Cardiac septum (tissue), 1 donor: ENCODE results near the gene NOCT. TPM values are rescaled to one million over a fixed set of nuclear protein-coding genes. Genes with fewer than 3 reads are reported as not detected.

Experiments used
- DNase-seq: peaks from one replicate; pipeline ENCODE4 v3.0.0-alpha.2; 2020; ENCODE audit warnings: low spot score
- intact Hi-C: fragments of 100-400 bp; cut with DNase I; formaldehyde crosslinking; loops from one replicate; pipeline ENCODE4 v1.14.0; 2022
- total RNA-seq: library from RNA; stranded (reverse); fragmentation: NEBNext Ultra II Directional; extraction: Animal tissue kit (Norgen Biotek cat#: 25700); gene quantifications from one replicate; pipeline ENCODE4 v1.2.1, GENCODE V29; 2021
- donor health status: DM: no; HTN: no; CAD: no.

NOCT gene
- total RNA-seq, 1 donor from 2014 or later, result 7.3 TPM

- DNase-seq, result no peak
- intact Hi-C loops, result no loop called here
Measured at GRCh38 chr4:139092271-139092670, 76.7 kb downstream of the NOCT start.

Other genes with a start within 250 kb of the NOCT start
- gene ELF2, start 161.4 kb downstream of the NOCT start, total RNA-seq, result 31.0 TPM